ENCODE measurements around the gene SRR.

SRR gene

GRCh38 chr17:2347805-2348685 lies 44.3 kb downstream of the SRR start:
- DNase-seq: peak; percentile 68

- no peak for DNase-seq
Measured at GRCh38 chr17:2351269-2351668, 47.5 kb downstream of the SRR start.

GRCh38 chr17:2354311-2354710 lies 50.6 kb downstream of the SRR start:
- DNase-seq: no peak

DNA sequence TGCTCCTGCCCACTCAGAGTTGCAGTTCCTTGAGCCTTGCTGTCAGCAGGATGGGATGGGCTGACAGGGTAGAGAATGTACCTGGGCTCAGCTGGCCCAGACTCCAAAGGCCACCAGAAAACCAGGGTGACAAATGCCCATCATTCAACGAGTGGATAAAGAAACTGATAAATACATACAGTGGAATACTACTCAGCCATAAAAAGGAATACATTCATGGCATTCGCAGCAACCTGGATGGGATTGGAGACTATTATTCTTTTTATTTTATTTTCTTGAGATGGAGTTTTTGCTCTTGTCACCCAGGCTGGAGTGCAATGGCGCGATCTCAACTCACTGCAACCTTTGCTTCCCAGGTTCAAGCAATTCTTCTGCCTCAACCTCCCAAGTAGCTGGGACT lies 53.5 kb downstream of the SRR start:
- DNase-seq: no peak

GRCh38 chr17:2357931-2358434 lies 54.2 kb downstream of the SRR start:
- DNase-seq: no peak

DNA sequence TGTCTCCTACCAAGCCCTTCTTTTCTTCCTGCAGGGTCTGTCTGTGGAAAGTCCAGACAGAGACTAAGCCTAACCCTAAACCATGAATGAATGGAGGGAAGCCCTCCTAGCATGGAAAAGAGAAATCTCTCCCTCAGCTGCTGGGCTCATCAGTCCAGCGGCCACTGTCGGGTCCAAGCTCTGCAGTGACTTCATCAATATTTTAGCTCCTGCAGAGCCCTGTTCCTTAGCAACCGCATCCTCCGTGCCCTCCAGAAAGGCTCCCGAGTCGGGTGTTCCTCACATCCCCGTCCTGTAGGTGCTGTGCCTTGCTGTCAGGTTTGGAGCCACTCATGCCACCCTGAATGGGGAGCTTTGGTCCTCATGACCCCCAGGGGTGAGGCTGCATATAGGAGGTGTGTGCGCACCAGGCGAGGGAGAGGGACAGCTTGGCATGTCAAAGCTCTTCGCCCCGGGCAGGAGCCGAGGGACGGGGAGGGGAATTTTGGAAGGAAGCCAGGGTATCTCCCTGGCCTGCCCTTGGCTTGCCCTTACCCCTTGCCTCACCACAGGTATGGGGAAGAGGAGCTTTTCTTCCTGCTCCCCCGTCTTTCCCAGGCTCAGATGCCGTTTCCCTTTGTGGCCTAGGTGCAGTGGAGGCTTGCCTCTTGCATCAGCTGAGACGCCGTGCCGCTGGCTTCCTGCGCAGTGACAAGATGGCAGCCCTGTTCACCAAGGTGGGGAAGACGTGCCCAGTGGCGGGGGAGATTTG lies 57.4 kb downstream of the SRR start:
- DNase-seq: no peak

DNA sequence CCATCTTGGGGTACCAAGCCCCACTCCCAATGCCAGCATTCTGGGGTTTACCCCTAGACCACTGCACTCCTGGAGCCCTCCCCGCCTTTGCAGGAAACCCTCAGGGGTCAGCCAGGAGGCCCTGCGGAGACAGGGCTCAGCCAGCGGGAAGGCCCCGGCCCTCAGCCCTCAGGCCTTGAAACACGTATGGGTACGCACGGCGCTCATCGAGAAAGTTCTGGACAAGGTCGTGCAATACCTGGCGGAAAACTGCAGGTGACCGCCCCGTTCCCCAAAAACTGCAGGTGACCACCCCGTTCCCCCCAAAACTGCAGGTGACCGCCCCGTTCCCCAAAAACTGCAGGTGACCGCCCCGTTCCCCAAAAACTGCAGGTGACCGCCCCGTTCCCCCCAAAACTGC lies 58.3 kb downstream of the SRR start:
- no peak for DNase-seq

DNA sequence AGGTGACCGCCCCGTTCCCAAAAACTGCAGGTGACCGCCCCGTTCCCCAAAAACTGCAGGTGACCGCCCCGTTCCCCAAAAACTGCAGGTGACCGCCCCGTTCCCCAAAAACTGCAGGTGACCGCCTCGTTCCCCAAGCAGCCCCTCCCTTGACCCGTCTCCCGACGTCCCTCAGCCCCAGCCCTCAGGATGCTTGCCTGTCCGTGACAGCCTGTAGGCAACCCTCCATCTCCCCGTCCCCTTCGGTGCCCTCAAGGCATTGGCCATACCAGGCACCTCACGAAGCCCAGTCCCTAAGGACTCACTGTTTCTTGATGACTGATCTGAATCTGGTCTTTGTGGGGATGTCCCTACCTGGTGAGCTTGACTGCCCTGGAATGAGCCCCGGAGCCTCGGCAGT lies 58.7 kb downstream of the SRR start:
- no peak for DNase-seq

GRCh38 chr17:2362881-2363280 lies 59.1 kb downstream of the SRR start:
- DNase-seq: no peak

DNA sequence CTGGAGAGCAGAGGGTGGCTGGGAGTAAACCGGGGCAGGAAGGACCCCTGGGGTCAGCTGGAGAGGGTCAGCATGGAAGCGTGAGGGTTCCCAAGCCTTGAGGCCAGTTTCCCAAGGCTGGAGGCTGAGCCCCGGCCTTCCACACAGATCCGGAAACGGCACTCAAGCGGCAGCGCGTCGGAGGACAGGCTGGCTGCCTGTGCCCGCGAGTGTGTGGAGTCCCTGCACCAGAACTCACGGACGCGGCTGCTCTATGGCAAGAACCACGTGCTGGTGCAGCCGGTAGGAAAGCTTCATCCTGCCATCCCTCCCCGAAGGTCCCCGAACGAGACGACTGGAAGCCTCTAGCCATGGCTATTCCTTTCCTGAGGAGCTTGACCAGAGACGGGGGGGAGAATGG lies 59.6 kb downstream of the SRR start:
- DNase-seq: no peak

DNA sequence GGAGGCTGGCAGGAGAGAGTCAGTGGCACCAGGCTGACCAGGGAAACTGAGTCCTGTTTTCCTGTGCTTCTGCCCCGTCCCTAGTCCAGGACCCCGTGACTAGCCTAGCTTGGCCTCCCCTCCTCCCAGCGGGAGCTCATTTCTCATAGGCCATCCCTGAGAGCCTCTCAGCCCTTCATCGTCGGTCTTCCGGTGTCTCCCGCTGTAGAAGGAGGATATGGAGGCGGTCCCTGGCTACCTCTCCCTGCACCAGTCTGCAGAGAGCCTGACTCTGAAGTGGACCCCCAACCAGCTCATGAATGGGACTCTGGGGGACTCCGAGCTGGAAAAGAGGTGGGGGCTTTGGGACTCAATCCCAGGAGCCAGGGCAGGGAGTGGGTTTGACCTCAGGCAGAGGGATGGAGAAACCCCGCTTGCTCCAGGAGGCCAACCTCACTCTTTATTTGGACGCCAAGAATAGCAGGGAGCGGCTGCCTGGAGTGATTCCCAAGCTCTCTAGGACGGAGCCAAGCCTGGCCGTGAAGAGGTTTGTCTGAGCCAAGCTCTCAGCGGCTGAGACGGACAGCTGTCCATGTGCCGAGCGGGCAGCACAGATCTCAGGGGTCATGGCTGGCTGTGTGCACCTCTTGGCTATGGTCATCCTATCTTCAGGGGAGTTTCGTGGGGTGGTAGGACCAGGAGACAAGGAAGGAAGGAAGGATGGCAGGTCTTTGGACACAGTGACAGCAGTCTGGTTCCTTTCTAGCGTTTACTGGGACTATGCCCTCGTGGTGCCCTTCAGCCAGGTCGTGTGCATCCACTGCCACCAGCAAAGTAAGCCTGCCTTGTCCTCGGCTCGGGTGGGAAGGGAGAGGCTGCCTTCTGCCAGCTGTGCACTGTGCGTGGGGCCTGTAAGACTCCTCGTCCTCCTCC lies 60.4 kb downstream of the SRR start:
- no peak for DNase-seq

- no peak for DNase-seq
Measured at GRCh38 chr17:2364763-2365116, 61.0 kb downstream of the SRR start.

GRCh38 chr17:2365132-2365531 lies 61.4 kb downstream of the SRR start:
- no peak for DNase-seq

- no peak for DNase-seq
Measured at GRCh38 chr17:2366747-2367494, 63.2 kb downstream of the SRR start.

GRCh38 chr17:2368359-2368758 lies 64.6 kb downstream of the SRR start:
- no peak for DNase-seq

- no peak for DNase-seq
Measured at GRCh38 chr17:2369039-2369438, 65.3 kb downstream of the SRR start.

GRCh38 chr17:2369551-2370210 lies 65.9 kb downstream of the SRR start:
- DNase-seq: no peak

DNA sequence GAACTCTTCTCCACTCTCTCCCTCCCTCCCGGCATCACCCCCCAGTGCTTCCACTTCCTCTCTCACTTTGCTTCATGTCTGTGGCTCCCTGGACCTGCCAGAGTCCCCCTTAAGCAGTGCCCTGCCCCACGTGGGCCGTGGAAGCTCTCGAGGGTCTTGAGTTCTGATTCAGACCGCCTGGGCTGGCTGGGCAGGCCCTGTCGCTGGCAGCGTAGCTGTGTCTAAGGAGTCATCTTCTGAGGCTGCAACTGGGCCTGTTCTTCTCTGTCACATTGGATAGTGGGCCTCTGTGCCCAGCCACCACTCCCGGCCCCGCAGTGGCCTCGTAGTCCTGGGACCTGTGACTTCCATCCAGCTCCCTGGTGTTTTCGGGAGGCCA lies 66.5 kb downstream of the SRR start:
- no peak for DNase-seq

DNA sequence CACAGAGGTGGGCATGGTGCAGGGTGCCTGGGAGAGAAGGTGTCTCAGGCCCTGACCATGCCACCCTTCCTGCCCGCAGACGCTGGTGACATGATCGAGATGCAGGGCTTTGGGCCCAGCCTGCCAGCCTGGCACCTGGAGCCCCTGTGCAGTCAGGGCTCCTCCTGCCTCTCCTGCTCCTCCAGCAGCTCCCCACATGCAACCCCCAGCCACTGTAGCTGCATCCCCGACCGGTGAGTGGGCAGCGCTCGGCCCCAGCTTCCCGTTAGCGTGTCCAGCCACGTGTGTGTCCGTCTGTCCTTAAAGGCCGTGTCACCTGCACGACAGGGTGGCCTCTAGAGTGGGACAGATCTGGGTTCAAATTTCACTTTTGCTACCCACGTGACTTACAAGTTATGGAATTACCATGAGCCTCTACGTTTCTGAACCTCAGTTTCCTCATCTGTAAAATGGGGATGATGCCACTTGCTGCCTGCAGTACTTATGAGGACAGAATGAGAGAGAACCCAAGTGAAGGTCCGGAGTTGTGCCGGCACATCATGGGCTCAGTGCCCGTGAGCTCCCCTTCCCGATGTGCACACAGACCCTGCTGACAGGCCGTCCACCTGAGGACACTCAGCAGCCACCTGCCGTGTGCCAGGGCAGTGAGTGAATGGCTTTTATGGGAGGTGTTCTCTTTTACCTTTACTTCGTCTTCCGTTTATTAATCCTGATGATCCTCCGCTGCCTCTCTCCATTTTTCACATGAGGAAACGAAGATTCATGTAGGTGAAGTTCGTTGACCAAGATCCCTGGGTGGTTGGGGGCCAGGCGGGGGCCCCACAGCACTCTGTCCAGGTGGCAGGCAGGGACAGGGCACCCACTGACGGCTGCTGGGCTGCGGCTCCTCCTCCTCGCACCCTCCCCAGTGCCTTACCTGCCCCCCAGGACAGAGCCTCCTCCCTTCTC lies 67.7 kb downstream of the SRR start:
- no peak for DNase-seq

- DNase-seq: no peak
Measured at GRCh38 chr17:2372180-2372579, 68.4 kb downstream of the SRR start.

GRCh38 chr17:2372681-2373080 lies 68.9 kb downstream of the SRR start:
- no peak for DNase-seq

Measured in T1000 (cell line).